GM19023 (cell line): ENCODE results near the gene MUSK.

Experiments
- ATAC-seq: cut with Tn5 transposase; IDR thresholded peaks from one replicate; pipeline ENCODE4 v1.9.1; 2021; ENCODE audit warnings: mild to moderate bottlenecking, moderate library complexity; ENCODE audit not compliant: unreplicated experiment

MUSK gene

GRCh38 chr9:110668570-110669167 lies at the start of gene MUSK:
MUSK (plus strand) TSS chr9:110668791; CDS start chr9:110668905, 114 bp downstream.
- no peak for ATAC-seq

GRCh38 chr9:110619831-110620230 lies 48.8 kb upstream of the MUSK start:
- no peak for ATAC-seq

- no peak for ATAC-seq
These were observed 47.9 kb upstream of the MUSK start for GRCh38 chr9:110620726-110621125.

DNA sequence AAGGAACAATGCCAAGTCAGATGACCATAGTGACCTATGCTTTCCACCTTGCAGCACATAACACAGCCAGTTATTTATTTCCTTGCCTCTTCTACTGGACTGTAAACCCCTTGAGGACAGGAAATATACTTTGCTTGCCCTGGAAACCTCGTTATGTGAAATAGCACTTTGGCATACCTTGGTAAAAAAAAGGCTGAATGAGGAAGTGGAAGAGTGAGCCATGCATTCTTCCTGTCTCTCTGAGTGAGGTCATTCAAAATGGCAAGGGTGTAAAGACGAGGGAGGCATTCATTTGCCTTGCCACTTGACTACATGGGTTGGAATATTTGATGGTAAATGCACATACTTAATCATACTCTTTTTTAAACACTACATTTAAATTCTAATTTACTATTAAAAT lies 46.2 kb upstream of the MUSK start:
- no peak for ATAC-seq

DNA sequence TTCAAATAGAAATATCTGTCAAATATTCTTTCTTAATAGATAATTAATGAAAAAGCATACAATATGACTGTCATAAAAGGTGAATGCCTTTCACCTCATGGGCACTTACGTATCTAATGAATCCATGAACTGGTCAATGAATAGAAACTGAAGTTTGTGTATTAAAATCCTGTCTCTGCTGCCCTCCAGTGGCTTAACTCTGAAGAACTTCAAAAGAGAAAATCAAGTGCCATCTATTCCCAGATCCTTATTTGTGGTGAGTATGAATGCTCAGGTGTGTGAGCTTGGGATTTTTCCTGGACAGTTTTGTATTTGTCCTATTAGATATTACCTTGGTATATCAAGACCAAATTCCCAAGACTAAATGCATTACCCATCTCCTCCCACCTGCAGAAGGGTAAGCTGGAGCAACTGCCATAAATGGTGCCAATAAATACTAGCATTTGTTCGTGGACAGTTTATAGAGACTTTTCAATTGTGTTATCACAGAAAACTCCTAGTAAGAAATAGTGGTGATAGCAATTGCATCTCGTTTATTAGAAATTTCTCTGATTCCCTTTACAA lies 45.0 kb upstream of the MUSK start:
- ATAC-seq = no peak

DNA sequence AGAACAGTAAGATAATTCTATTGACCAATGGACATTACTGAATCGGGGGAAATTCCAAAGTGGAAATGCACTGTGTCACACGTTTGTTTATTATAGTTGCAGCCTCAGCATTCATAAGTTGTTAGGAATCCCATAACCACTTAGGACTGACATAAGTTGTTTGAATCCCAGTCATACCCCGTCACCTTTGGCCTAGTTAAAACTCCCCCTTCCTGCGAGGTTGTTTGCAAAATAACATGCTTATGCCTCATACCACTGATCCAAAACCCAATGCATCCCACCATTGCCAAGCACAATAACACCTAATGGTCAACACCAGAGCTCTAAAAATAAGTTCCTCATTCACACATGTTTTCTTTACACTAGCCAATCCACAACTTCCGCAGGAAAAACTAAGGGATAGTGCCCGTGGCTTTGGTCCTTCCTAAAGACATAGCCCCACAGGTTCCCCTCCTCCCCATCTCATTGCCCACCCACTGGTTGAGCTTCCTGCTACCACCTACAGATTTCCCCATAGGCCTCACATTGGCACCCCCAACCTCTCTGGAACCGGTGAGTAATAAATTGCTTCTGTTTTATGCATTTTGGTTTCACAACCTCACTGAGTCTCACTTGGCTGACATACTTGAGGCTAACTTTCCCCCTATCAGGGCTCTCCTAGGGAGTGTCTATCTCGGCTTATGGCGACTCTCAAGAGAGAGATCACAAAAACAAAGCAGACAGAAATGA lies 42.3 kb upstream of the MUSK start:
- peak; percentile 95 for ATAC-seq

DNA sequence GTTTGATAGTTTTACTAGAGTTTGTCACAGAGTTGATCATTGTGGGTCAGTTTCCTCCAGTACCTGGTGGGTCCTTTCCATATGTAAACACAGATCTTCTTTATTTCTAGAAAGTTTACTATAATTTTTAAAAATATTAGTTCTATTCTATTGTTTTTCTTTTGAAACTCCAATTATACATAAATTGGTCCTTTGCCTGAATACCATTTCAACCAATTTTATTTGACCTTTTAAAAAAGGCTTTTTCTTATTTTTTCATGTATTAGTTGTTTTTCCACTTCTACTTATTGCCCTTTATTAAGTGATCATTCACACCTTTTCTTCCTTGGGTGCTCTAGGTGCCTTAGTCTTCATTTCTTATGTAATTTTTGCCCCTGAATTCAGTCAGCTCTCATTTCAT lies 33.0 kb upstream of the MUSK start:
- ATAC-seq = no peak

GRCh38 chr9:110638381-110638954 lies 30.1 kb upstream of the MUSK start:
- no peak for ATAC-seq

DNA sequence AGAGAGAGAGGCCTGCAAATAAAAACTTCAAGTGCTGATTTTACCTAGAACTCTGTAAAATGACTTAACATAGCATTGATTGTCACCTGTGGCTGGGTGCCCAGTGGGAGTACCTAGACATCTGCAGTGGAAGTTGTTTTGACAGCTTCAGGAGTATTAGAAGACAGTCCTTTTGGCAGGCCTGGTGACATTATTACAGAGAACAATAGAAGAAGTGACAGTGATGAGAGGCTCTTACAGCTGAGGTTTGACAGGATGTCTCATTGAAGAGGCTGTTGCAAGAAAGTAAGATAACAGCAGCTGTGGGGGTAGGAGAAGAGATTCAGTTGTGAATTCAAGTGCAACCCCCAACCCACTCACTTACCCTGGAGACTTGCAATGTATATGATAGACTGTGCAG lies 27.9 kb upstream of the MUSK start:
- no peak for ATAC-seq

DNA sequence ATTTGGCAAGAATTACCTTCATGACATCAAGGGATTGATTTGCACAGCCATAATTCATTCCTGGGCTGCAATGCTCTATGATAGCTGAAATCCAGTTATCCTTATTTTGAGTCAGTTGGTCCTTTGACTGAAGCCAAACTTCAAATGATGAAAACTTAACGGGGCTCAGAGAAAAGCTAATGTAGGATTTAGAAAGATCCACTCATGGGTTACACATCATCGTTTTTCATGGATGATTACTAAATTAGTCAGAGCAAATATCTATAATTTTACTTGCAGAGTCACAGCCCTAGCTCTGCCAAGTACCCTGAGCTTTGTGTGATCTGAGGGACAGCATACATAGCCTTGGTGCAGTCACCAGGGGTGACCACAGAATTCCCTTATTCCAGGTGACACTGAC lies 27.3 kb upstream of the MUSK start:
- no peak for ATAC-seq

DNA sequence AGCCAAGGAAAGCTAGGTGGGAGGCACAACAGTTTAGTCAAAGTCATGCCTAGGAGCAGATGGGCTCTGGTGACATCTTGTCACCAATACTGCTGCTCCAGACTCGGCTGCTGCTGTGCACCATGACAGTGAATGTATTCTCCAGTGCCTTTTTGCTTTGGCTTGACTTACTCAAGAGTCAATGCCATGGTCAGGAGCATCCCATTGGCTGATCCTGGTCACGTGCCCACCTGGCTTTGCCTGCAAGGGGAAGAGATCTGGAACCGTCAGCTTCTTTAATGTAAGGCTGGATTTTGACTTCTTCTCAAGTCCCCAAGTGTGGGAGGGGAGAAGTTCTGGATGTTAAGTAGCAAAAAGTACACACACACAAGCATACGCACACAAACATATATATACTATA lies 19.9 kb upstream of the MUSK start:
- ATAC-seq = no peak

DNA sequence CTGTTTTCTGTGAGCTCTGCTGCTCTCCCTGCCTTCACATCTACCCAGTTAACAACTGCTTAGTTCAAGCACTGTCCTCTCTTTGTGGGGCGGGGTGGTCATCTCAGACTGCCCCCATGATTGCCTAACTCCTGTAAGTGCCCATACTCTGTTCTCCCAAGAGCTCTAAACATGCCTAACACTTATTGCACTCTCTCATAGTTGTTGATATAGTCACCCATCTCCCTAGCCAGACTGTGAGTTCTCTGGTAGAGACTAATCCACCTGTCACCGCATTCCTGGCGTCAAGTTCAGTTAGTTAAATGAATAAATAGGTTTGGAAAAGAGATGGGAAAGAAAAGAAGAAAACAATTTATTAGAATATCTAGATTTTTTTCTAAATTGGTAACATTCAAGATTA lies 18.3 kb upstream of the MUSK start:
- no peak for ATAC-seq

- ATAC-seq = no peak
These were observed 17.6 kb upstream of the MUSK start for GRCh38 chr9:110650991-110651411.

DNA sequence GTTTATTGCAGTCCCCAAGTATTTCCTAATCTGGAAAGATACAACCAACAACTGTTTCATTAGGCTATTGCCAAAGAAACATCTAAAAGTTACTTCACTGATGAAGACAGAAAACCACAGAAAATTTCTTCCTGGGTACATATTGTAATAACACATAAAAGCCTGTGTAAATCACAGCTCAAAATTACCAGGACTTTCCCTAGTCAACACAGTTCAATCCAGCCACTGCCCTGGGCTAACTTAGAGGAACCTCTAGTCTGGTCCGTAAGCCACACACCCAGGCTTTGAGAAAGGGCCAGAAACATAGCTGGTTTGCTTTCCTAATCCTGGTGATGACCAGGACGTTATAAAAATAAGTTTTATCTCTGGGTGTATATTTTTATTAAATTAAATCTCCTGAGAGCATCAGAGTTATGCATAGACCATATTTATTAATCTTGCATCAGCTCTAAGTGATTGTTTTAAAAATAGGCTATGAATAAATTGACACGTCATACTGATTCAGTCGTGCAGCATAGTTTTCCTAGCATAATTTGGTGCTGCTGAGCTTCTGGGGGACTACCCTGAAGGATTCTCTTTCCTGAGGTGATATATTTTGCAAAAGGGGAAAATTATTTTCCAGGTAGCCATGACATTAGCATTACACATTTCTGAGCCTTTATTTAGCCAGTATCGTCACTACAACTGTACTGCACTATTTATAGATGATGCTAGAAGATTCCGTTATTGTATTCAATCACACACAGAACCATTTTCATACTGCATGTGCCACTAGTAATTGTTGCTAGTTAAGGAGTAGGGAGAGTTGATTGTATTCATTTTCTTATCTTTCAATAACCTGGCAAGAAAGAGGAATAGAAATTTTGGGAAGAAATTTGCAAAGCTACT lies 12.6 kb upstream of the MUSK start:
- no peak for ATAC-seq

- no peak for ATAC-seq
These were observed 8.6 kb upstream of the MUSK start for GRCh38 chr9:110659891-110660541.

GRCh38 chr9:110669433-110669832 lies 842 bp downstream of the MUSK start:
- ATAC-seq = no peak

DNA sequence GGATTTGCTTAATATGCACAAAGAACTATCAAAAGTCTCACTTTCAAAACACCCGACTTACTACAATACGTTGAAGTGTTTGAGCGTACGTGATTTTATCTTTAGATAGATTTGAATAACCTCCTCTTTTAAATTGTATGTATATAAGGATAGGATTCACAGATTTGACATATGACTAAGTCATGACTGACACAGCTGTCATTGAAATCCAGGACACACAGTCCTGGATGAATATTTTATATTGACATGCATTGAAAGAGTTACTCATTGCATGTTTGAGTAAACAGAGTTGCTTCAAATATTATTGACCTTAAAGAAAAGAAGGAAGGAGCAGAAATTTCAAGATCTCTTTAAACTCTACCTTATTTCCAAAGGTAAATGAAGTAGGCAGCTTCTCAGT lies 3.3 kb downstream of the MUSK start:
- ATAC-seq = no peak

DNA sequence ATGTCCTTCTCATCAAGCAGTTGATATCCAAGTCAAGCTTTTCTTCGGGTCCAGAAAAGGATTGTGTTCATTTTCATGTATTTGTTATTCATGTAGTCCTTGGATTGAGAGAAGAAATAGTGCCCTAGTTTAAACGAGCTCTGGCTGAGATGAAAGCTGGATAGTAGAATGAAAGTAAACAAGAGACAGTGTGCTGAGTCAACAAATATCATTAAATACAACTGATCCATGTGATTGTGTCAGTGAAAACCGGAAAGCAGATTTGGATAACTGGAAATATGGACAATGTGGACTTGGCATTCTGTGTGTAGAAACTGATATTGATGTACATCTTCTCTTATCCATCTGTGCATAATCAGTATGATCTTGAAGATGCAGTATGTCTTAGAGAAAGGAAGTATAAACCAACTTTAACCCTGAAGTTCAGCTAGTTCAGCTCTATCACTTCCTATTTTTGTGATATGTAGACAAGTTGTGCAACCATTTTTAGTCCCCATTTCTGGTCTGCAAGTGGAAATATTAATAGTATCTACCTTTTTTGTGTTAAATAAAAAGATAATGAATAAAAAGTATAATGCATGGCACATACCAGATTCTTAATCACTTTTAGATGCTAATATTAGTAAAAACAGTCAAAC lies 4.4 kb downstream of the MUSK start:
- ATAC-seq = no peak

DNA sequence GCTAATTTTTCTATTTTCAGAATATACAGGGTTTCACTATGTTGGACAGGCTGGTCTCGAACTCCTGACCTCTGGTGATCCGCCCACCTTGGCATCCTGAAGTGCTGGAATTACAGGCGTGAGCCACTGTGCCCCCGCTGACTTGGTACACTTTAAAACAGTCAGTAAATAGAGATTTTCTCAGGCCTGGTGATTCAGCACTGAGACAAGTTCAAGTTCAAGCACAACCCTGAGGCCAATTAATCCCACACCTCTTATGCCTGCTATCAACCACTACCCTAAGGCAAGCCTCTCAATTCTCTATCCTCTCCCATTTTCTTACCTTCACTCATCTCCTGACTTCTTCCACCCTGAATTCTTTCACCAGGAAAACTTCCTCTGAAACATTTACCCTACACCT lies 18.9 kb downstream of the MUSK start:
- no peak for ATAC-seq

GRCh38 chr9:110688329-110688728 lies 19.7 kb downstream of the MUSK start:
- ATAC-seq = no peak
